ENCODE data around the gene IGF2BP2. TPM values are rescaled to one million over a fixed set of nuclear protein-coding genes. Genes with fewer than 3 reads are reported as not detected.

IGF2BP2 gene
- polyA plus RNA-seq, 2 of the 4 experiments (the other 2 are of a cell fraction): 2.2 to 6.1 TPM

DNA sequence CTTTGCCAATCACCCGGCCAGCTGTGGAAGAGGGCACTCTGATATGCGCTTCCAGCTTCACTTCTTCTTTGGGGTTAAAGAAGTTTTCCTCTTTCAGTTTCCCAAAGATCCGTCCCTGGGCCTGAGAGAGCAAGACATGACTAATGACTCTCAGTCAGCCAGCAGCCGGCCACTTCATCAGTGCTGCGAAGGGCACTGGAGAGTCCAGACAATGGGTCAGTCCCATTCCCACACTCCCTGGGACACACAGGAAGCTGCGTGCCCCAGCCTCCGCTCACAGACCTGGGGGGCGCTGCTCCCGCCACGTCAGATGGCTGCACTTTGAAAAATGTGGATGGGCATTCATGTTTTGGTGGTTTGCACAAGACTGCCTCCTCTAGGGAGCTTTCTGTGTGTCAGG lies 175.4 kb downstream of the IGF2BP2 start:
- no peaks in the 10 kb centered on the region for H3K9me3 ChIP-seq
- ATAC-seq (no peak), FAIRE-seq (no peak), DNase-seq (ENCODE audit: low read depth in 1 of 2, low spot score in 1 of 2) (no peak)
- ChIA-PET POLR2A (no interaction called here), CTCF (interaction anchor here (1.3 to 3.9 kb wide), 2 partner anchors 11 to 258 kb away, joined by 3 to 29 read pairs; no protein-coding TSS in a partner anchor)
- no peak overlapping the region for H3K27ac ChIP-seq
- 96% methylated on average over 10 of the region's 10 CpGs for WGBS (ENCODE audit: missing lambda C conversion rate)
- no peak overlapping the region for H3K4me3 ChIP-seq
- TF ChIP-seq, protein P1, sequence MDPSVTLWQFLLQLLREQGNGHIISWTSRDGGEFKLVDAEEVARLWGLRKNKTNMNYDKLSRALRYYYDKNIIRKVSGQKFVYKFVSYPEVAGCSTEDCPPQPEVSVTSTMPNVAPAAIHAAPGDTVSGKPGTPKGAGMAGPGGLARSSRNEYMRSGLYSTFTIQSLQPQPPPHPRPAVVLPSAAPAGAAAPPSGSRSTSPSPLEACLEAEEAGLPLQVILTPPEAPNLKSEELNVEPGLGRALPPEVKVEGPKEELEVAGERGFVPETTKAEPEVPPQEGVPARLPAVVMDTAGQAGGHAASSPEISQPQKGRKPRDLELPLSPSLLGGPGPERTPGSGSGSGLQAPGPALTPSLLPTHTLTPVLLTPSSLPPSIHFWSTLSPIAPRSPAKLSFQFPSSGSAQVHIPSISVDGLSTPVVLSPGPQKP (IDR thresholded peaks at IDR 0.05; ENCODE audit: low read depth, low read length): no peak
- TF ChIP-seq RCOR1 (IDR thresholded peaks at IDR 0.05; ENCODE audit: low read depth, low read length) (no peak), KDM1A (IDR thresholded peaks at IDR 0.05; ENCODE audit: low read depth) (no peak), GATA3 (IDR thresholded peaks at IDR 0.05; ENCODE audit: borderline replicate concordance) (no peak), ZSCAN20 (CRISPR knock-in tag; IDR thresholded peaks at IDR 0.05) (no peak), CBX2 (IDR thresholded peaks at IDR 0.05; ENCODE audit: borderline replicate concordance, low read depth) (no peak), CHD2 (IDR thresholded peaks at IDR 0.05; ENCODE audit: low read length, partially characterized antibody) (no peak), HDAC2 (IDR thresholded peaks at IDR 0.05) (no peak), CEBPB (IDR thresholded peaks at IDR 0.05) (no peak), MAFK (IDR thresholded peaks at IDR 0.05; ENCODE audit: partially characterized antibody) (no peak), MAX (IDR thresholded peaks at IDR 0.05) (no peak), ESRRA (IDR thresholded peaks at IDR 0.05; ENCODE audit: borderline replicate concordance, low read length) (no peak), FOSB (CRISPR knock-in tag; IDR thresholded peaks at IDR 0.05) (no peak), RFX5 (IDR thresholded peaks at IDR 0.05) (no peak)
- no peaks in the 10 kb centered on the region for H3K4me1 ChIP-seq
- H3K4me2 ChIP-seq: no peak overlapping the region

DNA sequence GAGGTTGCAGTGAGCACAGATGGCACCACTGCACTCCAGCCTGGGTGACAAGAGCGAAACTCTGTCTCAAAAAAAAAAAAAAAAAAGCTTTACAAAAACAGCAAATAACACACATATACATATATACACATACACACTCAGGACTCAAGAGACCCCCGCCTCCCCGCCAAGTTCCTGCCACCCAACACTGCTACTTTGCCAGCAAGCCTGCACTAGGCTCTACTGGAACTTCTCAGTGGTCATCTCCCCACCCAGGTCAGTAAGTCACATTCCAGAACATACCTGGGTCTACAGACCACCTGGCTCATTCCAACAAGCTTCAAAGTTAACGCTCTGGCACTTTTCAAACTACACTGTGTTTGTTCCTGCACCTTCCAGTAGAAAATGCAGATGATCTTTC lies 176.4 kb downstream of the IGF2BP2 start:
- ATAC-seq (no peak), FAIRE-seq (no peak)
- POLR2A ChIA-PET: interaction anchor here (0.7 kb wide), 1 partner anchor 62 kb away, joined by 4 read pairs; the partner anchor contains the start of gene SENP2

More for the DNA sequence above, 176.4 kb downstream of the IGF2BP2 start:
- no peak for DNase-seq (ENCODE audit: low read depth in 1 of 2, low spot score in 1 of 2)
- TF ChIP-seq BHLHE40 (IDR thresholded peaks at IDR 0.05; ENCODE audit: low read depth, low read length) (no peak), ZC3H11A (IDR thresholded peaks at IDR 0.05) (no peak), RFX5 (IDR thresholded peaks at IDR 0.05) (no peak), KDM5A (IDR thresholded peaks at IDR 0.05) (no peak), REST (IDR thresholded peaks at IDR 0.05) (no peak), TP53 (CRISPR knock-in tag; IDR thresholded peaks at IDR 0.05) (no peak)
- CTCF ChIA-PET: interaction anchor here (2.4 to 3.9 kb wide), 2 partner anchors 11 to 12 kb away, joined by 14 to 29 read pairs; no protein-coding TSS in a partner anchor
- 94% methylated on average over 4 of the region's 4 CpGs for WGBS (ENCODE audit: missing lambda C conversion rate)
- no peak overlapping the region for H3K4me2 ChIP-seq
- H3K9me3 ChIP-seq: no peaks in the 10 kb centered on the region
- H3K4me1 ChIP-seq: no peaks in the 10 kb centered on the region
- H3K27ac ChIP-seq: no peak overlapping the region
- no peak overlapping the region for H3K4me3 ChIP-seq

Data from A549 (cell line).